ENCODE measurements around the gene GPRC5A. TPM values are rescaled to one million over a fixed set of nuclear protein-coding genes. Genes with fewer than 3 reads are reported as not detected.

Gene GPRC5A
- polyA plus RNA-seq, 3 donors, result 1.4 to 49.4 (median 12.1) TPM

- no peak overlapping the region for H3K27ac ChIP-seq (ENCODE audit: low read depth, low read length)
- WGBS, 3 donors, result 73 to 76% (median 75%) methylated on average over 11 of the region's 11 CpGs
Observed at GRCh38 chr12:12881151-12881909, 10.0 kb upstream of the GPRC5A start.

- WGBS, 3 donors, result 91 to 96% (median 95%) methylated on average over 5 of the region's 5 CpGs
- H3K27ac ChIP-seq (ENCODE audit: low read depth, low read length), result no peak overlapping the region
Observed at GRCh38 chr12:12882288-12882687, 9.1 kb upstream of the GPRC5A start.

GRCh38 chr12:12883369-12884001 lies 7.9 kb upstream of the GPRC5A start:
- WGBS, 3 donors, result 77 to 90% (median 84%) methylated on average over 6 of the region's 6 CpGs
- no peak overlapping the region for H3K27ac ChIP-seq (ENCODE audit: low read depth, low read length)

- 44 to 74% (median 72%) methylated on average over 13 to 14 of the region's 14 CpGs for WGBS, 3 donors
Observed at GRCh38 chr12:12885096-12885792, 6.1 kb upstream of the GPRC5A start.

GRCh38 chr12:12887471-12887870 lies 3.9 kb upstream of the GPRC5A start:
- WGBS, 3 donors, result 70 to 74% (median 72%) methylated on average over 7 of the region's 7 CpGs
- no peak overlapping the region for H3K27ac ChIP-seq (ENCODE audit: low read depth, low read length)

More at GRCh38 chr12:12885096-12885792, 6.1 kb upstream of the GPRC5A start:
- no peak overlapping the region for H3K27ac ChIP-seq (ENCODE audit: low read depth, low read length)

- WGBS, 3 donors, result 86 to 97% (median 96%) methylated on average over 5 of the region's 5 CpGs
- H3K27ac ChIP-seq (ENCODE audit: low read depth, low read length), result no peak overlapping the region
Observed at GRCh38 chr12:12889701-12890100, 1.7 kb upstream of the GPRC5A start.

- H3K27ac ChIP-seq (ENCODE audit: low read depth, low read length), result peak overlapping the region; percentile 17
- 16 to 26% (median 25%) methylated on average over 16 of the region's 16 CpGs for WGBS, 3 donors
Observed at GRCh38 chr12:12890543-12891079, 751 bp upstream of the GPRC5A start.

GRCh38 chr12:12891881-12892355 lies 556 bp downstream of the GPRC5A start:
- H3K27ac ChIP-seq (ENCODE audit: low read depth, low read length), result no peak overlapping the region

GRCh38 chr12:12892681-12893141 lies 1.3 kb downstream of the GPRC5A start:
- 44 to 68% (median 68%) methylated on average over 7 to 10 of the region's 10 CpGs for WGBS, 3 donors
- no peak overlapping the region for H3K27ac ChIP-seq (ENCODE audit: low read depth, low read length)

More at GRCh38 chr12:12891881-12892355, 556 bp downstream of the GPRC5A start:
- 33 to 38% (median 36%) methylated on average over 7 of the region's 7 CpGs for WGBS, 3 donors

- no peak overlapping the region for H3K27ac ChIP-seq (ENCODE audit: low read depth, low read length)
- WGBS, 3 donors, result 95 to 99% (median 97%) methylated on average over 5 of the region's 5 CpGs
Observed at GRCh38 chr12:12893438-12893837, 2.1 kb downstream of the GPRC5A start.

GRCh38 chr12:12896260-12896659 lies 4.9 kb downstream of the GPRC5A start:
- H3K27ac ChIP-seq (ENCODE audit: low read depth, low read length), result no peak overlapping the region
- 48 to 71% (median 65%) methylated on average over 2 of the region's 2 CpGs for WGBS, 3 donors

- H3K27ac ChIP-seq (ENCODE audit: low read depth, low read length), result no peak overlapping the region
- WGBS, 3 donors, result 71 to 86% (median 72%) methylated on average over 6 of the region's 6 CpGs
Observed at GRCh38 chr12:12897302-12897701, 5.9 kb downstream of the GPRC5A start.

- WGBS, 3 donors, result 89 to 91% (median 91%) methylated on average over 9 of the region's 9 CpGs
Observed at GRCh38 chr12:12898136-12898717, 6.9 kb downstream of the GPRC5A start.

GRCh38 chr12:12898911-12899511 lies 7.6 kb downstream of the GPRC5A start:
- no peak overlapping the region for H3K27ac ChIP-seq (ENCODE audit: low read depth, low read length)
- WGBS, 3 donors, result 86 to 96% (median 91%) methylated on average over 8 of the region's 8 CpGs

More at GRCh38 chr12:12898136-12898717, 6.9 kb downstream of the GPRC5A start:
- peak overlapping the region; percentile 71 for H3K27ac ChIP-seq (ENCODE audit: low read depth, low read length)

GRCh38 chr12:12899530-12900380 lies 8.4 kb downstream of the GPRC5A start:
- 70 to 88% (median 73%) methylated on average over 10 of the region's 10 CpGs for WGBS, 3 donors
- H3K27ac ChIP-seq (ENCODE audit: low read depth, low read length), result peak overlapping the region; percentile 3

GRCh38 chr12:12900786-12901157 lies 9.4 kb downstream of the GPRC5A start:
- 65 to 74% (median 66%) methylated on average over 1 to 2 of the region's 2 CpGs for WGBS, 3 donors
- H3K27ac ChIP-seq (ENCODE audit: low read depth, low read length), result no peak overlapping the region

GRCh38 chr12:12901158-12901791 lies 9.9 kb downstream of the GPRC5A start:
- 68 to 77% (median 74%) methylated on average over 10 of the region's 10 CpGs for WGBS, 3 donors
- H3K27ac ChIP-seq (ENCODE audit: low read depth, low read length), result peak overlapping the region; percentile 41
